Mesenchymal stem cell (in vitro differentiated cells and primary cell): ENCODE results near the gene ZFPM1.

Experiments
- DNase-seq: peaks from one replicate; pipeline ENCODE4 v3.0.0-alpha.2; 2013
- H2AFZ ChIP-seq: one replicate; pipeline ENCODE4 v1.6.1; 2013; ENCODE audit warnings: low read depth, mild to moderate bottlenecking, control low read depth, inconsistent platforms, low read length, moderate library complexity
- H2AK5ac ChIP-seq: 2 replicates; pipeline ENCODE4 v1.6.1; 2013; ENCODE audit warnings: low read length, moderate library complexity, mild to moderate bottlenecking, inconsistent platforms; ENCODE audit not compliant: severe bottlenecking
- H2BK120ac ChIP-seq: one replicate; pipeline ENCODE4 v1.6.1; 2013; ENCODE audit warnings: low read depth, mild to moderate bottlenecking, inconsistent platforms, low read length, moderate library complexity
- H2BK12ac ChIP-seq, 2 experiments: one replicate each; pipeline ENCODE4 v1.6.1; 2013; ENCODE audit warnings: inconsistent platforms in 2 of 2, low read length in 2 of 2, mild to moderate bottlenecking in 2 of 2, moderate library complexity in 2 of 2, control low read depth in 1 of 2
- H2BK15ac ChIP-seq: one replicate; pipeline ENCODE4 v1.6.1; 2013; ENCODE audit warnings: mild to moderate bottlenecking, low read depth, inconsistent platforms; ENCODE audit not compliant: poor library complexity, severe bottlenecking
- H2BK5ac ChIP-seq: 2 replicates; pipeline ENCODE4 v1.6.1; 2013; ENCODE audit warnings: low read depth, mild to moderate bottlenecking, low read length, control low read depth, inconsistent platforms; ENCODE audit not compliant: poor library complexity, severe bottlenecking
- H3K14ac ChIP-seq, 2 experiments: one replicate each; pipeline ENCODE4 v1.6.1; 2013; ENCODE audit warnings: inconsistent platforms in 2 of 2, low read length in 2 of 2, control low read depth in 1 of 2, mild to moderate bottlenecking in 1 of 2, moderate library complexity in 1 of 2
- H3K18ac ChIP-seq, 2 experiments: one replicate each; pipeline ENCODE4 v1.6.1; 2013; ENCODE audit warnings: inconsistent platforms in 2 of 2, low read length in 2 of 2, control low read depth in 1 of 2, low read depth in 1 of 2, mild to moderate bottlenecking in 1 of 2
- H3K23ac ChIP-seq, 2 experiments: one replicate each; pipeline ENCODE4 v1.6.1; 2013; ENCODE audit warnings: inconsistent platforms in 2 of 2, low read length in 2 of 2, mild to moderate bottlenecking in 2 of 2, moderate library complexity in 2 of 2, control low read depth in 1 of 2
- H3K27ac ChIP-seq: 2 replicates; pipeline ENCODE4 v1.5.1; 2013; ENCODE audit warnings: mild to moderate bottlenecking, moderate library complexity, low read length, control low read depth, inconsistent platforms; ENCODE audit not compliant: poor library complexity, severe bottlenecking
- H3K27me3 ChIP-seq, 2 experiments: 2 replicates each; pipeline versions ENCODE4 v1.6.1 to v1.7.0; 2013; ENCODE audit warnings: low read length in 2 of 2, mild to moderate bottlenecking in 2 of 2, moderate library complexity in 2 of 2, control low read depth in 1 of 2, inconsistent platforms in 1 of 2; ENCODE audit not compliant: control insufficient read depth in 1 of 2, insufficient read depth in 1 of 2
- H3K36me3 ChIP-seq, 2 experiments: 2 replicates each; pipeline versions ENCODE4 v1.6.1 to v1.7.0; 2013; ENCODE audit warnings: low read length in 2 of 2, control low read depth in 1 of 2, inconsistent platforms in 1 of 2, low read depth in 1 of 2, mild to moderate bottlenecking in 1 of 2; ENCODE audit not compliant: insufficient read depth in 2 of 2, control insufficient read depth in 1 of 2
- H3K4ac ChIP-seq, 2 experiments: one replicate each; pipeline ENCODE4 v1.6.1; 2013; ENCODE audit warnings: inconsistent platforms in 2 of 2, low read length in 2 of 2, mild to moderate bottlenecking in 2 of 2, moderate library complexity in 2 of 2, control low read depth in 1 of 2, low read depth in 1 of 2
- H3K4me1 ChIP-seq: 2 replicates; pipeline ENCODE4 v1.6.1; 2013; ENCODE audit warnings: low read depth, low read length, control low read depth; ENCODE audit not compliant: control insufficient read depth, insufficient read depth
- H3K4me2 ChIP-seq: 2 replicates; pipeline ENCODE4 v1.6.1; 2013; ENCODE audit warnings: low read length, mild to moderate bottlenecking, inconsistent platforms; ENCODE audit not compliant: poor library complexity, severe bottlenecking
- H3K4me3 ChIP-seq, 2 experiments: 2 replicates each; pipeline versions ENCODE4 v1.5.1 to v1.7.0; 2013; ENCODE audit warnings: low read length in 2 of 2, mild to moderate bottlenecking in 2 of 2, control low read depth in 1 of 2, low read depth in 1 of 2; ENCODE audit not compliant: insufficient read depth in 1 of 2
- H3K79me1 ChIP-seq: replicated peaks from 2 replicates; pipeline ENCODE4 v1.6.1; 2013; ENCODE audit warnings: mild to moderate bottlenecking, control low read depth, low read length, inconsistent platforms; ENCODE audit not compliant: poor library complexity, severe bottlenecking
- H3K9ac ChIP-seq: 2 replicates; pipeline ENCODE4 v1.7.0; 2013; ENCODE audit warnings: mild to moderate bottlenecking, low read length, moderate library complexity
- H3K9me3 ChIP-seq: 2 replicates; pipeline ENCODE4 v1.7.0; 2013; ENCODE audit warnings: mild to moderate bottlenecking, low read length; ENCODE audit not compliant: control insufficient read depth
- H4K8ac ChIP-seq: one replicate; pipeline ENCODE4 v1.6.1; 2013; ENCODE audit warnings: inconsistent platforms, mild to moderate bottlenecking, low read length, moderate library complexity
- H4K91ac ChIP-seq: one replicate; pipeline ENCODE4 v1.6.1; 2013; ENCODE audit warnings: mild to moderate bottlenecking, low read length, inconsistent platforms
- WGBS: methylation state at CpG from one replicate; pipeline ENCODE4 v1.1.7; 2013; ENCODE audit warnings: mixed read lengths; 5-methylcytosine and 5-hydroxymethylcytosine counted together

Gene ZFPM1

DNA sequence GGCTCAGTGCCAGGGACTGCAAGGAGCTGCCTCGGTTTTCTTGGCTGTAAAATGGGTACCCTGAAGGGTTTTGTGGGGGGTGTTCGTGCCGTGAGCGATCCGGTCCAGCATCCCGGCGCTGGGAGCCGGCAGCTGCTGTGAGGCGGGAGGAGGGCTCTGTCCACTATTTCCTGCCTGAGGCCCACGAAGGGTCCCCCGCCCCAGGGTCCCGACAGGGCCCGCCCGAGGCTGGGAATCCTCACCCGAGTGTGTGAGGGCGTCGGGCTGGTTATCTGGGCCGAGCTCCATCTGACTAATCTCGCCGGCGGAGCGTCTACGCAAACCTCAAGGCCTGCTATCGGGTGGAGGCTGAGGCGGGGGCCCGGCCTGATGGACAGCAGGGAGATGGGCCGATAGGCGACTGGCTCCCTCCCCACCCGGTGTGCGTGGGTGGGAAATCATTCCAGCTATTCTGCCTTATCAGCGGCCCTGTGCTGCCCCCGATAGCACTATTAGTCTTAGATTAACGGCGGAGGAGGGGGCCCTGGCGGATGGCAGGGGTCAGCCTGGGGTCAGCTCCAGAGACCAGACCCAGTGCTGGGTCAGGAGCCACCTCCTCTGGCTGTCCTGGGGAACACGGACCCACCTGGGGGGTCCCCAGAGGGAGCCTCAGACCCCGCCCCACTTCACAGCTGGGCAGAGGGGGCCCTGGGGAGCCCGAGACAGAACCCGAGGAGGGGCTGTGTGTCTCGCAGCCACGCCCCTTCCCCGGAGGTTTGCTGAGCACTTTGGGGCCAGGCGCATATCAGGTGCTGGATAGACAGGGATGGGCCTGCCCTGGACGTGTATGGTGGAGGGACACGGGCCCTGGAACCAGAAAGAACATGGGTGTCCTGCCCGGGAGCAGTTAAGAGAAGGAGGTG lies 44.7 kb downstream of the ZFPM1 start:
- no peak for DNase-seq
- Histone ChIP-seq H3K27me3 (no peaks in the 10 kb centered on the region), H3K79me1 (no peaks in the 10 kb centered on the region), H4K91ac (no peak overlapping the region), H3K4me1 (no peaks in the 10 kb centered on the region), H3K9ac (peak overlapping the region; percentile 26), H3K36me3 (peaks cover 0 to 19% of the 10 kb centered on the region in 2 experiments), H3K18ac (no peak overlapping the region), H2AFZ (no peak overlapping the region), H2AK5ac (no peak overlapping the region), H3K23ac (no peak overlapping the region), H3K14ac (no peak overlapping the region), H3K4ac (no peak overlapping the region), H3K4me2 (no peak overlapping the region), H2BK120ac (no peak overlapping the region), H3K27ac (no peak overlapping the region), H3K9me3 (no peaks in the 10 kb centered on the region), H2BK12ac (no peak overlapping the region), H2BK5ac (no peak overlapping the region), H3K4me3 (no peak overlapping the region), H4K8ac (no peak overlapping the region), H2BK15ac (no peak overlapping the region)
- 53% methylated on average over 46 of the region's 46 CpGs for WGBS

DNA sequence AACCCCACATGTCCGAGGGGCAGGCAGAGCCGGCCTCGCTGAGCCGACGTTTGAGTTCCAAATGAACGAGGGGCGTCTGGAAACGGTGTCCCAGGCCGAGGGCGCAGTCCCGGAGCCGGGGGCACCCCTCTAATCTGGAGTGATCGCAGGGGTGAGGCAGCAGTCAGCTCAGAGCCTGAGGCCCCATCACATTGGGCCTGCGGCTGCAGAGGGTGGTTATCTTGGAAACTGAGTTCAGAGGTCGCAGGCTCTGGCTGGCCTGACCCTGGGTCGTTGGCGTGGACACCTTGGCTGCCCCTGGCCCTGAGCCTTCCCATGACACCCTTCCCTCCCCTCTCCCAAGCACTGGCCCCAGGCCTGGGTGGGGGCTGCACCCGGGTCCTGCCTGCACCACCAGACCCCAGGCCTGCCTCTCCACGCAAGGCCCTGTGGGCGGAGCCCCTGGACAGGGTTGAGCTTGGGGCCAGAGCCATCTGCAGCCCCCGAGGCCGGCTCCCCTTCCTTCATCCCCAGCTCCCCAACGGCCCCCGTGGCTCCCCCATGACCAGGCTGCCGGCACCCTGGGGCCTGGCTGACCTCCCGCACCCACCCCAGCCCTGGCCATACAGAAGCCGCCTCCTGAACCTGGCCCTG lies 45.6 kb downstream of the ZFPM1 start:
- Histone ChIP-seq H2BK12ac (no peak overlapping the region), H3K9me3 (no peaks in the 10 kb centered on the region), H2BK120ac (no peak overlapping the region), H4K91ac (no peak overlapping the region), H3K18ac (no peak overlapping the region), H3K79me1 (no peaks in the 10 kb centered on the region), H3K4me2 (no peak overlapping the region), H3K9ac (no peak overlapping the region), H3K23ac (no peak overlapping the region), H3K14ac (no peak overlapping the region), H3K27me3 (no peaks in the 10 kb centered on the region), H2BK5ac (no peak overlapping the region), H3K36me3 (peaks cover 0 to 19% of the 10 kb centered on the region in 2 experiments), H3K4me3 (no peak overlapping the region), H2AFZ (no peak overlapping the region), H3K4me1 (peaks cover 3% of the 10 kb centered on the region), H3K27ac (no peak overlapping the region), H2AK5ac (no peak overlapping the region), H2BK15ac (no peak overlapping the region), H4K8ac (no peak overlapping the region), H3K4ac (no peak overlapping the region)
- WGBS = 89% methylated on average over 27 of the region's 27 CpGs
- DNase-seq = no peak

DNA sequence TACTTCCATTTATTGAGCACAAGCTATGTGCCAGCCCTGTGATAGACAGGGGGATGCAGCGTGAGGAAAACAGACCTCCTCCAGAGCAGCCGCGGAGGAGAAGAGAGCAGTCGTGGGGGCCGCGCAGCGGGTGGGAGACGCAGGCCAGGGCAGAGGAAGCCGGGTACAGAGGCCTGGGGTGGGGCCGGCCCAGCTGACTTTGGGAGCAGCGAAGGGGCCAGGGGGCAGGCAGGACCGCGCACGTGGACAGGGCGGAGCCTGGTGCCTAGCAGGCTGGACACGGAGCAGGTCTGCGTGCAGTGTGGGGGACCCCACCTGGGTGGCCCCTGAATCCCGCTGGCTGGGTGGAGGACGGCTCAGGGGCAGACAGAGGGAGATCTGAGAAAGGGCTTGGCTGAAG lies 46.2 kb downstream of the ZFPM1 start:
- Histone ChIP-seq H3K4me1 (peaks cover 5% of the 10 kb centered on the region), H2BK15ac (no peak overlapping the region), H3K36me3 (peaks cover 0 to 19% of the 10 kb centered on the region in 2 experiments), H3K4me2 (no peak overlapping the region), H3K23ac (no peak overlapping the region), H3K14ac (peak overlapping the region in 1 of 2 experiments; percentile 12), H3K4me3 (peak overlapping the region in 1 of 2 experiments; percentile 20), H4K91ac (no peak overlapping the region), H2AFZ (no peak overlapping the region), H3K27me3 (no peaks in the 10 kb centered on the region), H3K9me3 (no peaks in the 10 kb centered on the region), H3K18ac (no peak overlapping the region), H3K9ac (no peak overlapping the region), H2BK120ac (no peak overlapping the region), H3K79me1 (no peaks in the 10 kb centered on the region), H4K8ac (no peak overlapping the region), H2BK12ac (no peak overlapping the region), H3K27ac (no peak overlapping the region), H2BK5ac (no peak overlapping the region), H2AK5ac (no peak overlapping the region), H3K4ac (no peak overlapping the region)
- no peak for DNase-seq
- 86% methylated on average over 19 of the region's 19 CpGs for WGBS

DNA sequence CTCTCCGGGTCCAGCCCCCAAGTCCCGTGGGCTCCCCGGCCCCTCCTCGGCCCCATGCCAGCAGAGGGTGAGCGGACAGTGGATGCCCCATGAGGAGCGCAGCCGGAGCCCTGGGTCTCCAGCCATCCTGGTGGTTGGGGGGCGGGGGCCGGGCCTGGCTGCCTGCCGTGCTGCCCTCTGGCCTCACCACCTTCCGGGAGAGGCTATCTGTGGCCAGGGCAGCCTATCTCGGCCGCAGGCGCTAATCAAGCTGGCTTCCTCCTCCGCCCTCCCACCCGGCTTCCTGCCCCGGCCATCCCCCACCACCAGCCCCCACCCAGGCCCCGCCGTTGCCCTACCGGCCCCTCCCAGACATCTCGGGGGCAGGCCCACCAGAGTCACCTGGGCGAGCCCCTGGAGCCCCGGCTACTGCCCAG lies 46.8 kb downstream of the ZFPM1 start:
- Histone ChIP-seq H2BK5ac (no peak overlapping the region), H2BK12ac (no peak overlapping the region), H3K23ac (no peak overlapping the region), H3K9me3 (no peaks in the 10 kb centered on the region), H2AK5ac (no peak overlapping the region), H3K4me1 (peaks cover 5% of the 10 kb centered on the region), H2AFZ (no peak overlapping the region), H3K79me1 (no peaks in the 10 kb centered on the region), H3K18ac (no peak overlapping the region), H3K4me3 (no peak overlapping the region), H4K91ac (no peak overlapping the region), H3K27me3 (no peaks in the 10 kb centered on the region), H3K36me3 (peaks cover 0 to 18% of the 10 kb centered on the region in 2 experiments), H3K4ac (no peak overlapping the region), H3K14ac (no peak overlapping the region), H4K8ac (no peak overlapping the region), H3K4me2 (no peak overlapping the region), H2BK15ac (no peak overlapping the region), H3K27ac (no peak overlapping the region), H3K9ac (no peak overlapping the region), H2BK120ac (no peak overlapping the region)
- WGBS = 44% methylated on average over 21 of the region's 23 CpGs
- DNase-seq = no peak
